GM23248 (cell line): ENCODE results near the gene ZNF467.

ENCODE experiments used
- EZH2 ChIP-seq: fragments of 200-600 bp; sonication (generic); IDR thresholded peaks from 2 replicates; pipeline ENCODE4 v1.6.1; 2018; ENCODE audit warnings: antibody characterized with exemption, mild to moderate bottlenecking; ENCODE audit not compliant: insufficient read depth, poor library complexity, severe bottlenecking
- EZH2phosphoT487 ChIP-seq: fragments of 200-600 bp; sonication (generic); IDR thresholded peaks from 2 replicates; pipeline ENCODE4 v1.6.1; 2018; ENCODE audit warnings: antibody characterized with exemption, moderate library complexity, mild to moderate bottlenecking, low read depth; ENCODE audit not compliant: insufficient read depth

- no peak for TF ChIP-seq EZH2phosphoT487
- TF ChIP-seq EZH2: no peak
Measured at GRCh38 chr7:149777551-149778326, 4.4 kb upstream of the ZNF467 start.
